GM12873 (cell line): ENCODE results near the gene TAS1R1.

Experiments used
- TF ChIP-seq, protein P1 (sequence below): IDR thresholded peaks from 2 replicates; pipeline ENCODE4 v1.5.1; 2012; ENCODE audit warnings: low read depth, mild to moderate bottlenecking, moderate library complexity, low read length, control low read depth; ENCODE audit not compliant: insufficient read depth; ENCODE audit errors: missing control alignments

TAS1R1 gene

GRCh38 chr1:6554907-6555778 is at the start of gene TAS1R1:
TSS of gene TAS1R1 (plus strand) at chr1:6555307. CDS start at chr1:6555374, 67 bp downstream.
- TF ChIP-seq, protein P1, sequence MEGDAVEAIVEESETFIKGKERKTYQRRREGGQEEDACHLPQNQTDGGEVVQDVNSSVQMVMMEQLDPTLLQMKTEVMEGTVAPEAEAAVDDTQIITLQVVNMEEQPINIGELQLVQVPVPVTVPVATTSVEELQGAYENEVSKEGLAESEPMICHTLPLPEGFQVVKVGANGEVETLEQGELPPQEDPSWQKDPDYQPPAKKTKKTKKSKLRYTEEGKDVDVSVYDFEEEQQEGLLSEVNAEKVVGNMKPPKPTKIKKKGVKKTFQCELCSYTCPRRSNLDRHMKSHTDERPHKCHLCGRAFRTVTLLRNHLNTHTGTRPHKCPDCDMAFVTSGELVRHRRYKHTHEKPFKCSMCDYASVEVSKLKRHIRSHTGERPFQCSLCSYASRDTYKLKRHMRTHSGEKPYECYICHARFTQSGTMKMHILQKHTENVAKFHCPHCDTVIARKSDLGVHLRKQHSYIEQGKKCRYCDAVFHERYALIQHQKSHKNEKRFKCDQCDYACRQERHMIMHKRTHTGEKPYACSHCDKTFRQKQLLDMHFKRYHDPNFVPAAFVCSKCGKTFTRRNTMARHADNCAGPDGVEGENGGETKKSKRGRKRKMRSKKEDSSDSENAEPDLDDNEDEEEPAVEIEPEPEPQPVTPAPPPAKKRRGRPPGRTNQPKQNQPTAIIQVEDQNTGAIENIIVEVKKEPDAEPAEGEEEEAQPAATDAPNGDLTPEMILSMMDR = no peak

- TF ChIP-seq, protein P1 = no peak
These were observed 49.5 kb upstream of the TAS1R1 start for GRCh38 chr1:6505367-6506209.

DNA sequence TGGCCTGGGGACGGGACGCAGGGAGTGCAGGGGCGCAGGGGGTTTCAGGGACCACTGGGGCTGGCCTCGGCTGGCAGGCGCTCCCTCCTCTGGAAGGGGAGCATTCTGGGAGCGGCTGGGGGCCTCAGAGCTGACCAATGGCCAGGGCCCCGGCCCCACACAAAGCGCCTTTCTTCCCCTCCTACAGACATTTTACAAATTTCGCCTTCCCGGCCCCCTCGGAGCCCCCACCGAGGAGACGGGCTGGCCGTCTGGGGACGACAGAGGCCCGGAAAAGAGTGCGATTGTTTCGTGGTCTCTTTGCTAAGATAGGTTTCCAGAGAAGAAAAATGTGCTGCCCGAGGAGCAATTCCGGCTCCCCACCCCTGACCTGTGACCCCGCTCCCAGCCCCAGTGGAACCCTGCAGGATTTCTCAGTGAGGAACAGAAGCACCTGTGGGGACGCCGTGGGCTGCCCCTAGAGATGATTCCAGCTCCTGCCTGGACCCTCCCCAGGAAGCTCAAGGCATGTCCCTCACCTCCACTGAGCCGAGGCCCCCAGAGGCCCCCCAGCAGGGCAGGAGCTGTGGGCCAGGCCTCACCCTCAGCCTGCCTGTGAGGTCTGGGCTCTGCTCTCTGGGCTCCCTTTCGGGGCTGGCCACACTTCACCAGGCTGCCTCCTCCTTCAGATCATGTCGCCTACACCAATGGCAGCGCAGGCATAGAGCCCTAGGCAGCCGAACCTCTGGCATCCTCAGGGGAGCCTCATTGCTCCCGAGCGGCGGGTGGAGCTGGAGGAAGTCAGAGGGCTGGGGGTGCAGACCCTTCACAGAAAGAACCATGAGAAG is 48.7 kb upstream of the TAS1R1 start:
- TF ChIP-seq, protein P1 = no peak

- TF ChIP-seq, protein P1 = no peak
These were observed 48.1 kb upstream of the TAS1R1 start for GRCh38 chr1:6507037-6507428.

DNA sequence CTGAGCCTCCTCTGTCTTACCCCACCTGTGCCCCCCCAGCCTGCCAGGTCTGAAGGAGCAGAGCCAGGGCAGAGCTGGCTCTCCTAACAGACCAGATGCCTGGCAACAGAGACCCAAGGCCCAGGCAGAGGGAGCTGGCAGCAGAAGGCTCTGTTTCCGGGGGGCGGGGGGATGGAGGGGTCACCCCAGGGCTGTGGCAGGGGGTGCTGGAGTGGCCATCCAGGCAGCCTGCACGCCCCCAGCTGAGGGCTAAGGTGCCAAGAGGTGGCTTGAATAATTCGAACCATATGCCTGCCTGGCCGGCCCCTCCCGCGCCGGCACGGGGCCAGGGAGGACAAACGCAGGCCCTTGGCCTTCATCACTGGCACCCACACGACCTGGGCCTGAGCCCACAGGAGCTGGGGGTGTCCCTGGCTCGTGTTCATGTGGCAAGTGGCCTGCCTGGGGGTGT is 47.6 kb upstream of the TAS1R1 start:
- TF ChIP-seq, protein P1 = no peak

DNA sequence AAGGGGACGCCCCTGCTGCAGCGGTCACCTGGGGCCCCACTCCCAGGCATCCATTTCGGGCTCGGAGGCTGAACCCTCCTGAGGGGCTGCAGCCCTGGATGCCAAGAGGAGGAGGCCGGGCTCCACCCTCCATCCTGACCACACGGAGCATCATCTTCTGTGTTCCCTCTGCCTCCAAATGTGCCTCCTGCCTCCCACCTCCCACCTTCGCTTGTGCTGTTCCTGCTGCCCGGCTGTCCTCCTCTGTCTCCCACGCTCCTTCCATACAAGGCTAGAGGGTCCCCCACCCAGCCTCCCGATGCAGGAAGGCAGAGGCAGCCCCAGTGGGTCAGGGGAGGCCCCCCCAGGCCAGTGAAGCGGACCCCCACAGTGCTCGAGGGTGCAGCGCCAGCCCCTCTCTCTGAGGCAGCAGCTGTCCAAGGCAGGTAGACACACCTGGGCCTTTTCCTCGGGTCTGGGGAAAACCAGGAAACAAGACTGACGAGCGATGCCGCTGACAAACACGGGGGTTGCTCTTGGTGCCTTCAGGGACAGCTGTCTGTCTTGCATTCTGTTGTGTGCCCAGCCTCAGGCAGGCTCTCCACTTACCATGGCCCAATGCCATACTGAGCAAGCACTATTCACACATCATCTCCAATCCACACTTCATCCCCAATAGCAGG is 46.8 kb upstream of the TAS1R1 start:
- TF ChIP-seq, protein P1 = no peak
